GM12864 (cell line): ENCODE data around the gene TOE1.

Source experiments
- DNase-seq: peaks from one replicate; pipeline ENCODE4 v3.0.0-alpha.2; 2011; ENCODE audit warnings: low read depth
- H3K4me3 ChIP-seq: 2 replicates; pipeline ENCODE4 v1.5.1; 2011; ENCODE audit warnings: mild to moderate bottlenecking, low read depth, low read length, control low read depth
- TF ChIP-seq, protein P1 (sequence below): IDR thresholded peaks from 2 replicates; pipeline ENCODE4 v1.5.1; 2011; ENCODE audit warnings: low read depth, mild to moderate bottlenecking, moderate library complexity, low read length, control low read depth, inconsistent platforms; ENCODE audit errors: missing control alignments

The TOE1 gene

DNA sequence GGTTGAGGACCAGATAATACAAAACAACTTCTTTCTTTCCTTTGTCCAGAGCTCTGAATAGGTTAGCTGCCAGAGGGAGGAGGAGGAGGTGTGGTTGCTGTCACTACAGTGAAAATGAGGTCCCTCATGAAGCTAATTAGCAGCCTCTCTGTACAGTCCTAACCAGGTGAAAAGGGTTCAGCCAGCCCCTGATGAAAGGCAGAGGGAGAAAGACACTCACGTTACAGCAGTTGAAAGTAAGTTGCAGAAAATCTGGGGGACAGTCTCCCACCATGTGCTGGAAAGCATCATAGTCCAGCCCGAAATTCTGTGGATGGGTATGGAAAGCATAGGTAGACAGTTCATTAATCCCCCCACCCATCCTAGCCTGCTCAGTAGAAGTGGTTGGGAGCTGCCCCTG lies 6.5 kb downstream of the TOE1 start:
- TF ChIP-seq, protein P1, sequence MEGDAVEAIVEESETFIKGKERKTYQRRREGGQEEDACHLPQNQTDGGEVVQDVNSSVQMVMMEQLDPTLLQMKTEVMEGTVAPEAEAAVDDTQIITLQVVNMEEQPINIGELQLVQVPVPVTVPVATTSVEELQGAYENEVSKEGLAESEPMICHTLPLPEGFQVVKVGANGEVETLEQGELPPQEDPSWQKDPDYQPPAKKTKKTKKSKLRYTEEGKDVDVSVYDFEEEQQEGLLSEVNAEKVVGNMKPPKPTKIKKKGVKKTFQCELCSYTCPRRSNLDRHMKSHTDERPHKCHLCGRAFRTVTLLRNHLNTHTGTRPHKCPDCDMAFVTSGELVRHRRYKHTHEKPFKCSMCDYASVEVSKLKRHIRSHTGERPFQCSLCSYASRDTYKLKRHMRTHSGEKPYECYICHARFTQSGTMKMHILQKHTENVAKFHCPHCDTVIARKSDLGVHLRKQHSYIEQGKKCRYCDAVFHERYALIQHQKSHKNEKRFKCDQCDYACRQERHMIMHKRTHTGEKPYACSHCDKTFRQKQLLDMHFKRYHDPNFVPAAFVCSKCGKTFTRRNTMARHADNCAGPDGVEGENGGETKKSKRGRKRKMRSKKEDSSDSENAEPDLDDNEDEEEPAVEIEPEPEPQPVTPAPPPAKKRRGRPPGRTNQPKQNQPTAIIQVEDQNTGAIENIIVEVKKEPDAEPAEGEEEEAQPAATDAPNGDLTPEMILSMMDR = no peak
- no peak overlapping the region for H3K4me3 ChIP-seq
- no peak for DNase-seq

DNA sequence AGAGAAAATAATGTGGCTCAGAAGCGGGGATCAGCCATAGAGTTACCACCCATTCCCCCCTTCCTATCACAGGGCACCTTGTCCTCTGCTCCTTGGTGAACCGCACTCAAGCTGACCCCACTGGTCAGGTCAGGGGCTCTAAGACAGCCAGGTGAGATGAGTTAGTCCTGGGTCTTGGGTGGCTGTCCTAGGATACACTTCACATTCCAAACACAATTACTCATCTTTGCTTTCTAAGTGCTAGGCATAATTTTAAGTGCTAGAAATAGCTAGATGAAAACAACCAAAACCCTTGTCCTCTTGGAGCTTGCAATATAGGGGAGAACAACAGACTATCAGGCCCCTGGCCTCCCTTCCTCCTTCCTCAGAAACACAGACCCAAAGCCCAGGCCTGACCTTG lies 8.1 kb downstream of the TOE1 start:
- DNase-seq = no peak
- TF ChIP-seq, protein P1 = no peak

DNA sequence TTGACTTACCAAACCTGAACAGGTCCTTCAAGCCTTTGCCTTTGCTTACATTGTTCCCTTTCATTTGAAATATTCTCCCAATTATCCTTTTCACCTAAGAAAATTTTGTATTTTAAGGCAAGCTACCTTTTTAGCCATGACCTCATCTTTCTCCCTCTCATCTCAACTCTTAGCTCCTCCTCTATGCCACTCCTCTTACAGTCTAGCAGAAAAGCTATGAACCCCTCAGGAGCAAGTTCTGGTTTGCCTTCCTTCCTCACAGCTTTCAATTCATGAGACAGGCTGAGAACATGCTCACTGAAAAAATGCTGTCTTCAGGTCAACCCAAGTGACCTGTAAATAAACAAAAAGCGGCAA lies 8.6 kb downstream of the TOE1 start:
- TF ChIP-seq, protein P1 = no peak
- H3K4me3 ChIP-seq = no peak overlapping the region
- DNase-seq = no peak

More for the DNA sequence above, 8.1 kb downstream of the TOE1 start:
- no peak overlapping the region for H3K4me3 ChIP-seq

DNA sequence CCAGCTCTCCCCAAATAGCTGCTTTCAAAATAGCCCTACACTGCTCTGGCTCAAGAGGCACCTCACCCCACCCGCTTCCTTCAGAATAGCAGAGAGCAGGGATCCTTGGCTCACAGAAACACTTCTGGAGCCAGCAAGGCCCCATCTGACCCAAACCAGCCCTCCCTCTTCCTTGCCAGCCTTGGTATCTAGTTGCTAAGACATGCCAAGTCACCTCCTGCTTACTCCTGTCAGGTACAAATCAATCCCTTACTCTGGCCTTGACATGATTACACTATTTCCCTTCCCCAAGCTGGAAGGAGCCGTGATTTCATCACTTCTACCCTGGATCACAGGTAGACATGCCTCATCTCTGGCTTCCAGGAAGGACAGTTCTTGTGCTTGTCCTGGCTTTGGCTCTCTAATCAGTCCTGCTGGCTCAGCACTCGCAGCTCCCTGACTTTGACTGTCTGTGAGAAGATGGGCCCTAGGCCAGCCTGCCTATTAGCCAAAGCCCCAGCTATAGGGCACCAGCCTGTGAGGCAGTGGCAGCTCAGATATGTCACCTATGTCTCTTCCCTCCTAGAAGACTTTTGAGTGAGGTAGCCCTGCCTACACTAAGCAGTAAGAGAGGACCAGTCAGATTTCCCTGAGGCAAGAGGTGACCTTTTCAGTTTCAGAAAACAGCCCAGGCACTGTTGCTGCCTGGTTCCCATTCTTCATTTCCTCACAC lies 9.2 kb downstream of the TOE1 start:
- DNase-seq = no peak
- no peak overlapping the region for H3K4me3 ChIP-seq
- TF ChIP-seq, protein P1 = no peak

DNA sequence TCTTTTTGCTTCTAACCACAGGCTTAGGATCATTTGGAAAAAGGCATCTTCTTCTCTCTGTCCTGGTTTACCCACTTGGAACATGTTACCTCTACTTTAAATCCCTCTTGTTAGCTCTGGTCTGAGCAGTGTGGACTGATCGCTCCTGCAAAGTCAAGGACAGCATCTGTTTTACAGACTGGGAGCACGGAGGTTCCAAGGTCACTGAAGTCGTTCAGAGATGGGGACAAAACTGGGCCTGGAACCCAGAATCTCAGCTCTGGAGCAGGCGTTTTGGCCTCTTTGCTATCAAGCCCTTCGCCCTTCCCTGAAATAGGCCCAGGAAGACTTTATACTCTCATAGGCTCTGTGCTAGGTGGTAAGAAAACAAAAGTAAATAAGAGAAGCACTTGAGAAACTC lies 11.5 kb downstream of the TOE1 start:
- TF ChIP-seq, protein P1 = no peak
- DNase-seq = no peak
- no peak overlapping the region for H3K4me3 ChIP-seq

DNA sequence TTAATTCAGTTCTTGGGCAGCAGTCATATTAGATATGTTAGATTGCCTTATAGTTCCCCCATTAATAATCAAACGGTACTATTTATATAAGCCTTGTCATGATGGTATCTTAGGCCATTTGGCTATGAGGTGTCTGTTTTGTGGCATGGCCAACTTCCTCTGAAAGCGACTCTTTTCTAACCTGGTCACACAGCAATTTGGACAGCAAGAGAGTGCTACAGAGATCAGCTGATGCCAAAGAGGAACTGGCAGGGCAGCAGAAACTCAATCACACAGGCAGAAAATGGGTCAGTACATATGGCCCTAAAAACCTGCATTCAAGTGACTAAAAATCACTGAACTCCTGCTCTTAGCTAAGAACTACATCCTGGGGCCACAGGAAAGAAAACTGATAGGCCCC lies 13.7 kb downstream of the TOE1 start:
- H3K4me3 ChIP-seq = no peak overlapping the region
- no peak for DNase-seq
- TF ChIP-seq, protein P1 = no peak

DNA sequence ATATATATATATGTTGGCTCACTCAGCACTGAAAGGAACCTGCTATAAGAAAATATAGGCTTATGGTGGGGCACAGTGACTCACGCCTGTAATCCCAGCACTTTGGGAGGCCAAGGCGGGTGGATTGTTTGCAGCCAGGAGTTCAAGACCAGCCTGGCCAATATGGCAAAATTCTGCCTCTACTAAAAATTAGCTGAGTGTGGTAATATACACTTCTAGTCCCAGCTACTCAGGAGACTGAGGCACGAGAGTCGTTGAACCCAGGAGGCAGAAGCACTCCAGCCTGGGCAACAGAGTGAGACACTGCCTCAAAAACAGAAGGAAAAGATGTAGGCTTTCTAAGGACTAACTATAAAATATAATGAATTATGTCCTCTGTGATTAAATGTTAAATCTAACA lies 14.9 kb downstream of the TOE1 start:
- no peak overlapping the region for H3K4me3 ChIP-seq
- TF ChIP-seq, protein P1 = no peak
- DNase-seq = no peak
